Measurements from ENCODE around the gene DHX34.

Gene DHX34

DNA sequence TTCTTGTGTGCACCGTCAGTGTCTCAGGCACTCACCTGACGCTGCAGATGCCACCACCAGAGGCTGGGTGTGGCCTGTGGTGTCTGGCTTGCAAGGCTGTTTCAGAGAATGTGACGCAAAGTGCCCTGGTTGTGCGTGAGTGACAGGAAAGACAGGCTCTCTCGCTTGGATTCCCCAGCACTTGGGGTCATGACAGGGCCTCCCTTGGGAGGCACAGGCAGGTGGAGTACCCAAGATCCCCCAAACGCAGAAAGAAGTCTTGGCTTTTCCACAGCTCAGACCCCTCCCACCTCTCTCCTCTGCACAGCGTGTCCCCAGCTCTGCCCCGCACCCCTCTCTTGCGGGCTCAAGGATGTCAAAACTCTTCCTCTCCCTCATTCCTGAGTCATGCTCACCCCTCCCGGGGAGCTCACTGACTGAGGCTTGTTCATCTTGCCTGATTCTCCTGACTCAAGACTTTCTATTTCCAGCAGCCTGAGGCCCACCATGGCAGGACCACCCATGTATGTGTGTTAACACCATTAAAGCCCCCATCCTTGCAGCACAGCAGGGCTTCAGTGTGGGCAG is 21.0 kb downstream of the DHX34 start:
- TF ChIP-seq POLR2A (IDR thresholded peaks at IDR 0.05; ENCODE audit: low read depth, low read length), result no peak
- DNase-seq (ENCODE audit: insufficient read length, low spot score) (peak; percentile 58), FAIRE-seq (no peak)

- FAIRE-seq, result no peak
- DNase-seq (ENCODE audit: insufficient read length, low spot score), result no peak
- no peak for TF ChIP-seq POLR2A (IDR thresholded peaks at IDR 0.05; ENCODE audit: low read depth, low read length)
These were observed 22.1 kb downstream of the DHX34 start for GRCh38 chr19:47371261-47371660.

DNA sequence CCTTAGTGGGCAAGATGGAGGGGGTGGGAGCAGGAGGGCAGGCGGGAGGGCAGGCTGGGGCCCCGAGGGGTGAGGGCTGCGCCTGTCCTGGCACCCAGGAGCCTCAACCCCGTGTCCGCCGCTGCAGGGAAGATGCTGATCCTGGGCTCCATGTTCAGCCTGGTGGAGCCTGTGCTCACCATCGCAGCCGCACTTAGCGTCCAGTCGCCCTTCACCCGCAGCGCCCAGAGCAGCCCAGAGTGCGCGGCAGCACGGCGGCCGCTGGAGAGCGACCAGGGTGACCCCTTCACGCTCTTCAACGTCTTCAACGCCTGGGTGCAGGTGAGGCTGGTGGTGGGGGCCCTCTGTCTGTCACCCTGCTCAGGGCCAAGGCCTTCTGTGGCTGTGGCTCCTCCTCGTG is 23.5 kb downstream of the DHX34 start:
- no peak for TF ChIP-seq POLR2A (IDR thresholded peaks at IDR 0.05; ENCODE audit: low read depth, low read length)
- DNase-seq (ENCODE audit: insufficient read length, low spot score) (no peak), FAIRE-seq (no peak)

GRCh38 chr19:47373246-47374240 is 24.4 kb downstream of the DHX34 start:
- no peak for TF ChIP-seq POLR2A (IDR thresholded peaks at IDR 0.05; ENCODE audit: low read depth, low read length)
- no peak for DNase-seq (ENCODE audit: insufficient read length, low spot score)
- FAIRE-seq, result no peak

DNA sequence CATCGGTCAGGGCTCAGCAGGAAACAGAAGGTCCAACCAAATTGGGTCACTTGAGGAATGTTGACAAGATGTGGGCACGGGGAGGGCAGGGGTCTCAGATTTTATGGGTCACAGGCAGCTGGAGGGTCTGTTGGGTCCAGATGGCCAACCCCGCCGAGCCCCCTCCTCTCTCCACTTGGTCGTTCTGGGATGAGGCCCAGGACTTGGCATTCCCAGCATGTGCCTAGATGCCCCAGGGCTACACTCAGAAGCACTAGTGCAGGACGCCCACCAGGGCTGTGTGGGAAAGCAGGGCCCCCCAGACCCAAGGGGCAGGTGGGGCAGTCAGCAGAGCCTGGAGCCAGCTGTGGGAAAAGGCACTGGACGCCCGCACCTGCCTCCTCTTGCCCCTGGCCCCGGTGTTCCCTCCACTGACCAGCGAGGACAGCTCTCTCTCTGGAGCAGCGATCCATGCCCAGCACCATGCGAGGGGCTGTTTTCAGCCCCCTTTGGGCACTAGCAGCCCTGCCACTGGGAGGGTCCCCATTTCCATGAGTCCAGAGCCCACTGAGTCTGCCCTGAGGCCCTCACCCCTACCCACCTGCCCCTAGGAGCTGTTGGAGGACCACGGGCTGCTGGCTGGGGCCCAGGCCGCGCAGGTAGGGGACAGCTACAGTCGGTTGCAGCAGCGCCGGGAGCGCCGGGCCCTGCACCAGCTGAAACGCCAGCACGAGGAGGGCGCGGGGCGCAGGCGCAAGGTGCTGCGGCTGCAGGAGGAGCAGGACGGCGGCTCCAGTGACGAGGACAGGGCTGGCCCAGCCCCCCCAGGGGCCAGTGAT is 26.0 kb downstream of the DHX34 start:
- no peak for DNase-seq (ENCODE audit: insufficient read length, low spot score)
- no peak for TF ChIP-seq POLR2A (IDR thresholded peaks at IDR 0.05; ENCODE audit: low read depth, low read length)
- no peak for FAIRE-seq

DNA sequence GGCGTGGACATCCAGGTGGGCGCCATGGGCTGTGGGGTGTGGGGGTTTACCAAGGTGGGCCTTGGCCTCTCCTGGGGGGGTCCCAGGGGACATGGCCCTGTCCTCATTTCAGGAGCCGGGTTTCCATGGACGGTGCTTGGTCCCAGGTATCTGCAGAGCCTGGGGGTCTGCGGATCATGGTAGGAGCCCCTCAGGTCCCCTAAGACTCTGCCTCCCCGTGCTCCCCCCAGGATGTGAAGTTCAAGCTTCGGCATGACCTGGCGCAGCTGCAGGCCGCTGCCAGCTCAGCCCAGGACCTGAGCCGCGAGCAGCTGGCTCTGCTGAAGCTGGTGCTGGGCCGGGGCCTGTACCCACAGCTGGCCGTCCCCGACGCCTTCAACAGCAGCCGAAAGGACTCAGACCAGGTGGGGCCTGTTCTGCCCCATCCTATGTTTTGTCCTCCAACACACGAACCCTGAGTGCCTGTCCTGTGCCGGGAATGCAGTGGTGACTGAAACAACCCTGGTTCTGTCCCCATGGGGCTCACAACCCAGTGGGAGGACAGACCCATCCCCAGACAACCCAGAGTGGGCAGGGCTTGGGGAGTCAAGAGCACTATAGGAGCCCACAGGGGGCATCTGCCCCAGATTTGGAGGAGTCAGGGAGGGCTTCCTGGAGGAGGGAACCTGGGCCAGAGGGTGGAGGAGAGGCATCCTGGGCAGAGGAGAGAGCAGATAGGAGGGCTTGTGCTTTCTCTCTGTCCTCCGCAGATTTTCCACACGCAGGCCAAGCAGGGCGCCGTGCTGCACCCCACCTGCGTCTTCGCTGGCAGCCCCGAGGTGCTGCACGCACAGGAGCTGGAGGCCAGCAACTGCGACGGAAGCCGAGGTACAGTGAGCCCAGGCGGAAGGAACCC is 26.8 kb downstream of the DHX34 start:
- no peak for DNase-seq (ENCODE audit: insufficient read length, low spot score)
- FAIRE-seq, result no peak
- TF ChIP-seq POLR2A (IDR thresholded peaks at IDR 0.05; ENCODE audit: low read depth, low read length), result no peak

DNA sequence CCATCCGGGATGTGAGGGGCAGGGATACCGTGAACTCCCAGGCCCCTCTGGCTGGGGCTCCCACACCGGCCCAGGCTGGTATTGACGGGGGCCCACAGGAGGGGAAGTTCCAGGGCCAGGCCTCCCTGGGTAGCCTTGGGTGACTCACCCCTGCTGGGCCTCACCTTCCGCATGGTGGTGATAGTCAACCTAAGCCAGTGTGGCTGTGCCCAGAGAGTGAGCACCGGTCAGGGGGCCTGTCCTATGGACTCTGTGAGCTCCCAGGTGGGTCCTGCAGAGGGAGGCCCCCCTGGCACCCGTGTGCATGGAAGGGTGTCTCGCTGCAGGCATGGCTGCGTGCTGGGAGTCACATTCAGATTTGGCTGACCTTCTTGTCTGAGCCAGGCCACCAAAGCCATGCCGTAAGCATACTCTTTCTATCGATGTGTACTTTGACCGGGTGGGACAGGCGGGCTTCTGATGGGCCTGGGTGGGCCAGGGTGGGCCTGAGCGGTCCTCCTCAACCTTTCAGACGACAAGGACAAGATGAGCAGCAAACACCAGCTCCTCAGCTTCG is 27.6 kb downstream of the DHX34 start:
- TF ChIP-seq POLR2A (IDR thresholded peaks at IDR 0.05; ENCODE audit: low read depth, low read length), result no peak
- DNase-seq (ENCODE audit: insufficient read length, low spot score) (peak; percentile 38), FAIRE-seq (no peak)

GRCh38 chr19:47377208-47377701 is 28.1 kb downstream of the DHX34 start:
- TF ChIP-seq POLR2A (IDR thresholded peaks at IDR 0.05; ENCODE audit: low read depth, low read length), result no peak
- no peak for DNase-seq (ENCODE audit: insufficient read length, low spot score)
- no peak for FAIRE-seq

GRCh38 chr19:47377801-47378200 is 28.7 kb downstream of the DHX34 start:
- TF ChIP-seq POLR2A (IDR thresholded peaks at IDR 0.05; ENCODE audit: low read depth, low read length), result no peak
- DNase-seq (ENCODE audit: insufficient read length, low spot score) (no peak), FAIRE-seq (no peak)

- FAIRE-seq (no peak), DNase-seq (ENCODE audit: insufficient read length, low spot score) (no peak)
- TF ChIP-seq POLR2A (IDR thresholded peaks at IDR 0.05; ENCODE audit: low read depth, low read length), result no peak
These were observed 29.1 kb downstream of the DHX34 start for GRCh38 chr19:47378246-47378645.

DNA sequence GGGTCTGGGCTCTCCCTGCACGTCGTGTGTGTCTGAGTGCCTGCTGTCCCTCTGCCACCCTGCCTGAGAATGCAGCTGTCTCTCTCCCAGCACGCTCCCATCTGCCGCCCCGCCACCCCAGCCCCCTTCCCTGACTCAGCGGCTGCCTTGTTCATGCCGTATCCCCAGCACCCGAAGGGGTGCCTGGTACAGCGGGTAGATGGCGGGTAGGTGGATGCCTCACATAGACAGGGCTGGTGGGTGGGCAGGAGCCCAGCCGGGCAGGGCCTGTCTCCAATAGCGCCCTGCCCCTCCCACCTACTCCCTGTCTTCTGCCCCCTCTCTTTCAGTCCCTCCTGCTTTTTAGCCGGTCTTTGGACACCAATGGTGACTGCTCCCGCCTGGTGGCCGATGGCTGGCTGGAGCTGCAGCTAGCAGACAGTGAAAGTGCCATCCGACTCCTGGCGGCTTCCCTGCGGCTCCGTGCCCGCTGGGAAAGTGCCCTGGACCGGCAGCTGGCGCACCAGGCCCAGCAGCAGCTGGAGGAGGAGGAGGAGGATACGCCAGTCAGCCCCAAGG is 30.3 kb downstream of the DHX34 start:
- TF ChIP-seq POLR2A (IDR thresholded peaks at IDR 0.05; ENCODE audit: low read depth, low read length), result no peak
- DNase-seq (ENCODE audit: insufficient read length, low spot score), result no peak
- no peak for FAIRE-seq

DNA sequence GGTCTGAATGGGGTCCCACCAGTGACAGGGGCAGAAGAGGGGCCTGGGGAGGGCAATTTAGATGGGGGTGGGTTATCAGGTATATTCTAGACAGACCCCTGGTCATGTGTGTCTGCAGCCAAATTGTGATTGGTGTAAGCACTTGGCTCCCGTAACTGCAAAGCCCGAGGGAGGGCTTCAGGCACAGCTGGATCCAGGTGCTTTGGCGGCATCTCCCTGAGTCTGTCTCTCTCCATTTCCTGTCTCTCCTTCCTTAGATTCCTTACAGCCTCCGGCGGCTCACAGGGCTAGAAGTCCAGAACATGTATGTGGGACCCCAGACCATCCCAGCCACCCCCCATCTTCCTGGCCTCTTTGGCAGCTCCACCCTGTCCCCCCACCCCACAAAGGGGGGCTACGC is 31.4 kb downstream of the DHX34 start:
- no peak for FAIRE-seq
- TF ChIP-seq POLR2A (IDR thresholded peaks at IDR 0.05; ENCODE audit: low read depth, low read length), result no peak
- DNase-seq (ENCODE audit: insufficient read length, low spot score), result no peak

Data from H54 (cell line).